Natural killer cell (primary cell): Measurements from ENCODE around the gene TTC39C. TPM values are rescaled to one million over a fixed set of nuclear protein-coding genes. Genes with fewer than 3 reads are reported as not detected.

Experiments used
- ATAC-seq, 3 donors: fragments of 150-1000 bp in 2 of 3; fragments of 200-7000 bp in 1 of 3; cut with Tn5 transposase; 1 replicate in 1 of 3; 2 replicates in 2 of 3; pipeline ENCODE4 v1.10.0; 2021; ENCODE audit warnings: mild to moderate bottlenecking in 2 of 3, moderate library complexity in 2 of 3
- DNase-seq, 2 donors: peaks; one replicate each; pipeline versions ENCODE4 v3.0.0 to v3.0.0-alpha.2; 2013 to 2021; ENCODE audit warnings: mixed read lengths in 1 of 2
- H3K27ac ChIP-seq: one replicate; pipeline ENCODE4 v1.5.1; 2013; ENCODE audit warnings: mild to moderate bottlenecking, low read length
- H3K27me3 ChIP-seq: one replicate; pipeline ENCODE4 v1.6.1; 2013; ENCODE audit warnings: low read length; ENCODE audit not compliant: control insufficient read depth, insufficient read depth
- H3K36me3 ChIP-seq: one replicate; pipeline ENCODE4 v1.6.1; 2013; ENCODE audit warnings: low read length; ENCODE audit not compliant: control insufficient read depth, insufficient read depth
- H3K4me1 ChIP-seq: one replicate; pipeline ENCODE4 v1.6.1; 2013; ENCODE audit warnings: low read length; ENCODE audit not compliant: control insufficient read depth, insufficient read depth
- H3K4me3 ChIP-seq: one replicate; pipeline ENCODE4 v1.5.1; 2013; ENCODE audit warnings: low read length
- H3K9me3 ChIP-seq: one replicate; pipeline ENCODE4 v1.6.1; 2013; ENCODE audit warnings: low read length; ENCODE audit not compliant: control insufficient read depth, insufficient read depth
- H3K27ac Mint-ChIP-seq, 2 donors: one replicate each; pipeline ENCODE4 v1.8.0; 2022; ENCODE audit warnings: mild to moderate bottlenecking in 2 of 2, mixed read lengths in 2 of 2, moderate library complexity in 1 of 2
- H3K27me3 Mint-ChIP-seq, 2 donors: one replicate each; pipeline ENCODE4 v1.8.0; 2022; ENCODE audit warnings: low read depth in 2 of 2, mixed read lengths in 2 of 2
- H3K36me3 Mint-ChIP-seq: one replicate; pipeline ENCODE4 v1.8.0; 2022; ENCODE audit warnings: mixed read lengths
- H3K4me1 Mint-ChIP-seq, 2 donors: one replicate each; pipeline ENCODE4 v1.8.0; 2022; ENCODE audit warnings: mixed read lengths in 2 of 2
- H3K4me3 Mint-ChIP-seq: one replicate; pipeline ENCODE4 v1.8.0; 2022; ENCODE audit warnings: mild to moderate bottlenecking, moderate library complexity, mixed read lengths
- H3K9me3 Mint-ChIP-seq, 2 donors: one replicate each; pipeline ENCODE4 v1.8.0; 2022; ENCODE audit warnings: mixed read lengths in 2 of 2
- CTCF ChIP-seq: fragments of 200-600 bp; IDR thresholded peaks from one replicate; pipeline ENCODE4 v1.8.0; 2022; ENCODE audit warnings: antibody characterized with exemption
- WGBS: methylation state at CpG from one replicate; pipeline ENCODE4 v1.1.7; 2013; ENCODE audit warnings: missing lambda C conversion rate; ENCODE audit not compliant: insufficient coverage; 5-methylcytosine and 5-hydroxymethylcytosine counted together
- intact Hi-C: fragments of 100-400 bp; cut with micrococcal nuclease; formaldehyde crosslinking; loops from one replicate; pipeline ENCODE4 v1.14.2; 2022
- total RNA-seq, 4 donors: library from RNA; stranded (reverse); fragments of 120-200 nt in 1 of 4; gene quantifications; one replicate each; pipeline versions ENCODE4 v1.2.3 to v1.2.4, GENCODE V29; 2013 to 2022

Gene TTC39C
- total RNA-seq, 3 donors from 2014 or later (not counting 1 experiment from before 2014, with no cell fraction given): 39.0 to 61.5 (median 44.3) TPM

DNA sequence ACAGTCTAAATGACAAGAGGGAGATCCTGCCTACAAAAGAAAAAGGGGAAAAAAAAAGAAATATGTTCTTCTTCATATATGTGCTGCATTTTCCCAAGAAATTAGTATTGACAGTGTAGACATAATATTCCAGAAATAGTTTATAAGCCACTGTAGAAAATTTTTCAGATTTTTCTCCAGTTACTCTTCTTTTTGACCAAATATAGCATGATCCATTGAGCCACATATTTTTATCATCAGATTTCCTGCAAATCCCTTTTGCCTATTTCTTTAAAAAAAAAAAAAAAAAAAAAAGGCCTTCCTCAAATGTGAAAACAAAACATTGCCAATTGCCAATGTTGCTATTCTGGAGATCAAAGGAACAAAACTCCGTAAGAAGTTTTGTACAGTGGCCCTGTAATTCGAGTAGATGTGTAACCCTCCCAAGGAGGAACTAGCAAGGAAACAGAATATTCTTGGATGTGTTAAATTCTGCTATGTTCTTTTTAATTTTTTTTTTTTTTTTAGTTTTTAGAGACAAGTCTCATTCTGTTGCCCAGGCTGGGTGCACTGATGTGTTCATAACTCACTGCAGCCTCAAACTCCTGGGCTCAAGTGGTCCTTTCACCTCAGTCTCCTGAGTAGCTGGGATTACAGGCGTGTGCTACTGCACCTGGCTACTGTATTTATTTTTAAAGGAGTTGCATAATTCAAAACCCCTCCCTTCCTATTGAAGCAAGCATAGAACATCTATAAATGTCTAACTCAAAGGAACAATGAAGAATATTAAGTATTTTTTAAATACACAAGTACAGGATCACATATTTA is 111.8 kb downstream of the TTC39C start:
- DNase-seq (no peak), ATAC-seq (no peak)
- no peaks in the 10 kb centered on the region for H3K4me1 Mint-ChIP-seq
- TF ChIP-seq CTCF: no peak
- no peaks in the 10 kb centered on the region for H3K27me3 Mint-ChIP-seq
- Histone ChIP-seq H3K36me3 (peaks cover 66% of the 10 kb centered on the region), H3K4me1 (no peaks in the 10 kb centered on the region), H3K4me3 (no peak overlapping the region), H3K27ac (no peak overlapping the region), H3K27me3 (no peaks in the 10 kb centered on the region), H3K9me3 (no peaks in the 10 kb centered on the region)
- no peak overlapping the region for H3K4me3 Mint-ChIP-seq
- H3K9me3 Mint-ChIP-seq: no peaks in the 10 kb centered on the region
- intact Hi-C loops: no loop called here
- no peak overlapping the region for H3K27ac Mint-ChIP-seq
- H3K36me3 Mint-ChIP-seq: peaks cover 25% of the 10 kb centered on the region
- WGBS: 92% methylated on average over 2 of the region's 3 CpGs

GRCh38 chr18:24127735-24128134 is 113.2 kb downstream of the TTC39C start:
- Mint-ChIP-seq H3K4me1 (no peaks in the 10 kb centered on the region), H3K27me3 (no peaks in the 10 kb centered on the region), H3K27ac (no peak overlapping the region), H3K36me3 (peaks cover 31% of the 10 kb centered on the region), H3K9me3 (no peaks in the 10 kb centered on the region), H3K4me3 (no peak overlapping the region)
- no peak for ATAC-seq
- peaks cover 72% of the 10 kb centered on the region for H3K36me3 ChIP-seq
- no peak for TF ChIP-seq CTCF
- whole genome bisulfite sequencing: 86% methylated on average over 2 of the region's 3 CpGs
- H3K27ac ChIP-seq: no peak overlapping the region
- intact Hi-C loops: no loop called here
- H3K27me3 ChIP-seq: no peaks in the 10 kb centered on the region
- DNase-seq: no peak
- H3K4me3 ChIP-seq: no peak overlapping the region
- H3K4me1 ChIP-seq: no peaks in the 10 kb centered on the region
- no peaks in the 10 kb centered on the region for H3K9me3 ChIP-seq

- peaks cover 74% of the 10 kb centered on the region for H3K36me3 ChIP-seq
- intact Hi-C loops: no loop called here
- DNase-seq (no peak), ATAC-seq (no peak)
- H3K4me1 Mint-ChIP-seq: no peaks in the 10 kb centered on the region
- H3K4me3 Mint-ChIP-seq: no peak overlapping the region
- H3K9me3 ChIP-seq: no peaks in the 10 kb centered on the region
- peak overlapping the region in 1 of 2 donors; percentile 19 for H3K27ac Mint-ChIP-seq
- WGBS: 80% methylated on average over 2 of the region's 4 CpGs
- H3K27ac ChIP-seq: no peak overlapping the region
- no peak for TF ChIP-seq CTCF
- H3K36me3 Mint-ChIP-seq: peaks cover 32% of the 10 kb centered on the region
- no peaks in the 10 kb centered on the region for H3K27me3 ChIP-seq
- H3K9me3 Mint-ChIP-seq: no peaks in the 10 kb centered on the region
- H3K27me3 Mint-ChIP-seq: no peaks in the 10 kb centered on the region
- no peak overlapping the region for H3K4me3 ChIP-seq
- H3K4me1 ChIP-seq: no peaks in the 10 kb centered on the region
These were observed 114.1 kb downstream of the TTC39C start for GRCh38 chr18:24128700-24129099.

- no peak overlapping the region for H3K27ac Mint-ChIP-seq
- Histone ChIP-seq H3K9me3 (no peaks in the 10 kb centered on the region), H3K36me3 (peaks cover 64% of the 10 kb centered on the region), H3K27ac (no peak overlapping the region), H3K27me3 (no peaks in the 10 kb centered on the region), H3K4me3 (no peak overlapping the region), H3K4me1 (no peaks in the 10 kb centered on the region)
- DNase-seq (no peak), ATAC-seq (no peak)
- no peaks in the 10 kb centered on the region for H3K27me3 Mint-ChIP-seq
- WGBS: 100% methylated on average over 2 of the region's 2 CpGs
- intact Hi-C loops: no loop called here
- no peaks in the 10 kb centered on the region for H3K4me1 Mint-ChIP-seq
- no peak overlapping the region for H3K4me3 Mint-ChIP-seq
- peaks cover 33% of the 10 kb centered on the region for H3K36me3 Mint-ChIP-seq
- TF ChIP-seq CTCF: no peak
- no peaks in the 10 kb centered on the region for H3K9me3 Mint-ChIP-seq
These were observed 115.9 kb downstream of the TTC39C start for GRCh38 chr18:24130494-24130893.
